Smooth muscle cell (in vitro differentiated cells): ENCODE data around the gene ZC3H12D. TPM values are rescaled to one million over a fixed set of nuclear protein-coding genes. Genes with fewer than 3 reads are reported as not detected.

Experiments
- DNase-seq: peaks from one replicate; lab custom pipeline; 2025; ENCODE audit not compliant: unreplicated experiment; lab: John Stamatoyannopoulos, UW
- H2AFZ ChIP-seq: fragments of 200-600 bp; sonication (generic); 2 replicates; pipeline ENCODE4 v1.6.0; 2016; ENCODE audit warnings: antibody characterized with exemption, low read depth, mild to moderate bottlenecking
- H3F3A ChIP-seq: fragments of 200-600 bp; sonication (generic); 2 replicates; pipeline ENCODE4 v1.6.0; 2017; ENCODE audit warnings: antibody characterized with exemption, low read depth
- H3K27ac ChIP-seq: fragments of 200-600 bp; sonication (generic); 2 replicates; pipeline ENCODE4 v1.5.1; 2016; ENCODE audit warnings: low read depth, mild to moderate bottlenecking
- H3K27me3 ChIP-seq: fragments of 200-600 bp; sonication (generic); 2 replicates; pipeline ENCODE4 v1.6.1; 2016; ENCODE audit warnings: low read depth, mild to moderate bottlenecking
- H3K36me3 ChIP-seq: fragments of 200-600 bp; sonication (generic); 2 replicates; pipeline ENCODE4 v1.5.1; 2016; ENCODE audit warnings: low read depth
- H3K4me1 ChIP-seq: fragments of 200-600 bp; sonication (generic); 2 replicates; pipeline ENCODE4 v1.5.1; 2016; ENCODE audit warnings: low read depth
- H3K4me2 ChIP-seq: fragments of 200-600 bp; sonication (generic); 2 replicates; pipeline ENCODE4 v1.6.0; 2016; ENCODE audit warnings: mild to moderate bottlenecking
- H3K4me3 ChIP-seq: fragments of 200-600 bp; sonication (generic); 2 replicates; pipeline ENCODE4 v1.5.1; 2016; ENCODE audit warnings: mild to moderate bottlenecking
- H3K79me2 ChIP-seq: fragments of 200-600 bp; sonication (generic); 2 replicates; pipeline ENCODE4 v1.6.0; 2016; ENCODE audit warnings: low read depth, mild to moderate bottlenecking
- H3K9ac ChIP-seq: fragments of 200-600 bp; sonication (generic); 2 replicates; pipeline ENCODE4 v1.6.0; 2016; ENCODE audit warnings: low read depth
- H3K9me3 ChIP-seq: fragments of 200-600 bp; sonication (generic); replicated peaks from 2 replicates; pipeline ENCODE4 v1.5.1; 2016; ENCODE audit warnings: low read depth
- H4K20me1 ChIP-seq: fragments of 200-600 bp; sonication (generic); 2 replicates; pipeline ENCODE4 v1.6.0; 2016; ENCODE audit warnings: low read depth
- CTCF ChIP-seq: fragments of 200-600 bp; sonication (generic); IDR thresholded peaks from 2 replicates; pipeline ENCODE4 v1.5.1; 2017; ENCODE audit warnings: borderline replicate concordance, mild to moderate bottlenecking, antibody characterized with exemption; ENCODE audit not compliant: insufficient read depth, poor library complexity, severe bottlenecking
- WGBS: methylation state at CpG from one replicate; pipeline ENCODE4 v1.1.7; 2016; ENCODE audit warnings: low lambda C conversion rate; 5-methylcytosine and 5-hydroxymethylcytosine counted together
- polyA plus RNA-seq: library from polyadenylated mRNA; unstranded; fragments of >200 nt; fragmentation: Nextera tagmentation; extraction: Ambion mirVana; gene quantifications from 2 replicates; pipeline ENCODE4 v1.2.1, GENCODE V29; 2016
- total RNA-seq: library from RNA; depleted of rRNA; stranded (reverse); fragments of >200 nt; gene quantifications from 2 replicates; pipeline ENCODE4 v1.2.3, GENCODE V29; 2014

Gene ZC3H12D
- total and polyA plus RNA-seq, 2 experiments from 2014 or later: not detected

GRCh38 chr6:149435919-149436586, 48.8 kb downstream of the ZC3H12D start:
- H3K36me3 ChIP-seq: no peaks in the 10 kb centered on the region
- no peaks in the 10 kb centered on the region for H3K9me3 ChIP-seq
- no peaks in the 10 kb centered on the region for H3K27me3 ChIP-seq
- H2AFZ ChIP-seq: no peak overlapping the region
- no peaks in the 10 kb centered on the region for H3F3A ChIP-seq
- no peak for TF ChIP-seq CTCF
- 94% methylated on average over 13 of the region's 13 CpGs for WGBS
- H4K20me1 ChIP-seq: no peaks in the 10 kb centered on the region
- no peak overlapping the region for H3K27ac ChIP-seq
- H3K9ac ChIP-seq: no peak overlapping the region
- no peak overlapping the region for H3K4me2 ChIP-seq
- no peaks in the 10 kb centered on the region for H3K4me1 ChIP-seq
- no peaks in the 10 kb centered on the region for H3K79me2 ChIP-seq
- no peak overlapping the region for H3K4me3 ChIP-seq
- no peak for DNase-seq

- no peak overlapping the region for H3K4me2 ChIP-seq
- TF ChIP-seq CTCF: no peak
- H3F3A ChIP-seq: no peaks in the 10 kb centered on the region
- H3K79me2 ChIP-seq: no peaks in the 10 kb centered on the region
- H4K20me1 ChIP-seq: no peaks in the 10 kb centered on the region
- H3K27ac ChIP-seq: no peak overlapping the region
- H3K9ac ChIP-seq: no peak overlapping the region
- WGBS: 95% methylated on average over 1 of the region's 1 CpG
- no peak overlapping the region for H3K4me3 ChIP-seq
- H3K36me3 ChIP-seq: no peaks in the 10 kb centered on the region
- H3K27me3 ChIP-seq: no peaks in the 10 kb centered on the region
- no peaks in the 10 kb centered on the region for H3K9me3 ChIP-seq
- H3K4me1 ChIP-seq: no peaks in the 10 kb centered on the region
- H2AFZ ChIP-seq: no peak overlapping the region
- no peak for DNase-seq
Observed at GRCh38 chr6:149433881-149434280, 50.9 kb downstream of the ZC3H12D start.

GRCh38 chr6:149433405-149433804, 51.4 kb downstream of the ZC3H12D start:
- Histone ChIP-seq H3K4me1 (no peaks in the 10 kb centered on the region), H3K9me3 (no peaks in the 10 kb centered on the region), H3F3A (no peaks in the 10 kb centered on the region), H3K27me3 (no peaks in the 10 kb centered on the region), H3K79me2 (no peaks in the 10 kb centered on the region), H3K4me3 (no peak overlapping the region), H3K36me3 (no peaks in the 10 kb centered on the region), H3K27ac (no peak overlapping the region), H3K9ac (no peak overlapping the region), H2AFZ (no peak overlapping the region), H3K4me2 (no peak overlapping the region), H4K20me1 (no peaks in the 10 kb centered on the region)
- 88% methylated on average over 2 of the region's 2 CpGs for WGBS
- no peak for TF ChIP-seq CTCF
- no peak for DNase-seq
